HepG2 (cell line): Measurements from ENCODE around the gene SLC16A5. TPM values are rescaled to one million over a fixed set of nuclear protein-coding genes. Genes with fewer than 3 reads are reported as not detected.

Experiments used
- BRD4 ChIP-seq: sonication (generic); formaldehyde crosslinking; IDR thresholded peaks from 2 replicates; pipeline ENCODE4 v1.4.0; 2020; ENCODE audit warnings: missing genetic modification reagents
- KAT2B ChIP-seq: fragments of 150-350 bp; IDR thresholded peaks from 2 replicates; pipeline ENCODE4 v1.6.1; 2014; ENCODE audit warnings: low read depth, low read length, borderline replicate concordance
- MED13 ChIP-seq: sonication (generic); formaldehyde crosslinking; IDR thresholded peaks from 2 replicates; pipeline ENCODE4 v1.5.0; 2020; ENCODE audit warnings: missing genetic modification reagents
- ZBTB3 ChIP-seq: sonication (generic); formaldehyde crosslinking; IDR thresholded peaks from 2 replicates; pipeline ENCODE4 v1.4.0; 2020; ENCODE audit warnings: low read depth, mild to moderate bottlenecking, moderate library complexity, missing genetic modification reagents, borderline replicate concordance
- ZNF225 ChIP-seq: sonication (generic); formaldehyde crosslinking; IDR thresholded peaks from 2 replicates; pipeline ENCODE4 v1.4.0; 2020; ENCODE audit warnings: mild to moderate bottlenecking, missing genetic modification reagents
- polyA plus RNA-seq, 8 experiments: library from polyadenylated mRNA; depleted of rRNA in 3 of 8; stranded (reverse) in 7 of 8; unstranded in 1 of 8; fragments of >200 nt; fragmentation: Illumina TruSeq in 4 of 8; extraction: Trizol in 4 of 8; gene quantifications; 2 replicates each; pipeline versions ENCODE4 v1.2.1 to v1.2.3, GENCODE V29; 2011 to 2016; ENCODE audit warnings: low read depth in 4 of 8, missing spikeins in 1 of 8, mixed read lengths in 1 of 8; ENCODE audit not compliant: insufficient read depth in 1 of 8
- total RNA-seq, 5 experiments: library from RNA; depleted of rRNA; stranded (reverse); fragments of >200 nt; fragmentation: Illumina TruSeq; extraction: Trizol; gene quantifications; 2 replicates each; pipeline ENCODE4 v1.2.3, GENCODE V29; 2016; ENCODE audit warnings: low read depth in 1 of 5
- TF ChIP-seq, protein P1 (sequence below): IDR thresholded peaks from 2 replicates; pipeline ENCODE4 v1.6.1; 2016; ENCODE audit warnings: low read depth, missing genetic modification reagents, missing compliant biosample characterization
- TF ChIP-seq, protein P2 (sequence below): fragments of 450-650 bp; IDR thresholded peaks from 2 replicates; pipeline ENCODE4 v1.6.1; 2017; ENCODE audit warnings: mild to moderate bottlenecking
- TF ChIP-seq, protein P3 (sequence below): sonication (generic); formaldehyde crosslinking; IDR thresholded peaks from 2 replicates; pipeline ENCODE4 v1.4.0; 2020; ENCODE audit warnings: missing genetic modification reagents
- TF ChIP-seq, protein P4 (sequence below): sonication (generic); formaldehyde crosslinking; conservative IDR thresholded peaks from 2 replicates; pipeline ENCODE4 v1.5.0; 2020; ENCODE audit warnings: missing genetic modification reagents
- TF ChIP-seq, protein P5 (sequence below): sonication (generic); formaldehyde crosslinking; IDR thresholded peaks from 2 replicates; pipeline ENCODE4 v1.4.0; 2020; ENCODE audit warnings: mild to moderate bottlenecking, missing genetic modification reagents
- TF ChIP-seq, protein P6 (sequence below): sonication (generic); formaldehyde crosslinking; IDR thresholded peaks from 2 replicates; pipeline ENCODE4 v1.5.1; 2020; ENCODE audit warnings: missing genetic modification reagents, mild to moderate bottlenecking, borderline replicate concordance

The SLC16A5 gene
- total and polyA plus RNA-seq, 2 of the 13 experiments (the other 11 are each of a cell fraction or from before 2014, with no cell fraction given) = 0.69 to 5.6 TPM

DNA sequence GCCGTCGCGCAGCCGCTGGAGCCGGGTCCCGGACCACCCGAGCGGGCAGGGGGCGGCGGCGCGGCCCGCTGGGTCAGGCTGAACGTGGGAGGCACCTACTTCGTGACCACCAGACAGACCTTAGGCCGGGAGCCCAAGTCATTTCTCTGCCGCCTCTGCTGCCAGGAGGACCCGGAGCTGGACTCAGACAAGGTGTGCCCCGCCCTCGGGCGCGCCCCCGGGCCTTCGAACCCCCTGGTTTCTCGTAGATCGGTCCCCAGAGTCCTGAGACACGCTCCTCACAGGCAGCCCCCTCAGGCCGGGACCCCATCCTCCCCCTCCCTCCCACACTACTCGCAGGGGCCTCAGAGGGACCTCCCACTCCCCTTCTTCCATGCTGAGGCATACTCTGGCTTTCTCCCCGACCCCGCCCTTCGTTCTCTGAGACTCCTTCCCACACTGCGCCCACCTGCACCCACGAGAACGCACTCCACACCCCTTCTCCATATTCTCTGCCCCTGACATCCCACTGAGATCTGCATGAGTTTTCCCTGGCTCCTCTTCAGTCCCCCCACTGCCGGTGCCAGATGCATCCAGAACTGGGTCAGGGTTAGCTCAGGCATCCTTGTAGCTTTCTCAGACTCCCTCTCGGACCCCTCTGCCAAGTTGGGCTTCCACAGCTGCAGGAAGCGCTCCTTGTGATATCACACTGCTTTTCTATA is 40.2 kb upstream of the SLC16A5 start (continued):
- TF ChIP-seq, protein P1, sequence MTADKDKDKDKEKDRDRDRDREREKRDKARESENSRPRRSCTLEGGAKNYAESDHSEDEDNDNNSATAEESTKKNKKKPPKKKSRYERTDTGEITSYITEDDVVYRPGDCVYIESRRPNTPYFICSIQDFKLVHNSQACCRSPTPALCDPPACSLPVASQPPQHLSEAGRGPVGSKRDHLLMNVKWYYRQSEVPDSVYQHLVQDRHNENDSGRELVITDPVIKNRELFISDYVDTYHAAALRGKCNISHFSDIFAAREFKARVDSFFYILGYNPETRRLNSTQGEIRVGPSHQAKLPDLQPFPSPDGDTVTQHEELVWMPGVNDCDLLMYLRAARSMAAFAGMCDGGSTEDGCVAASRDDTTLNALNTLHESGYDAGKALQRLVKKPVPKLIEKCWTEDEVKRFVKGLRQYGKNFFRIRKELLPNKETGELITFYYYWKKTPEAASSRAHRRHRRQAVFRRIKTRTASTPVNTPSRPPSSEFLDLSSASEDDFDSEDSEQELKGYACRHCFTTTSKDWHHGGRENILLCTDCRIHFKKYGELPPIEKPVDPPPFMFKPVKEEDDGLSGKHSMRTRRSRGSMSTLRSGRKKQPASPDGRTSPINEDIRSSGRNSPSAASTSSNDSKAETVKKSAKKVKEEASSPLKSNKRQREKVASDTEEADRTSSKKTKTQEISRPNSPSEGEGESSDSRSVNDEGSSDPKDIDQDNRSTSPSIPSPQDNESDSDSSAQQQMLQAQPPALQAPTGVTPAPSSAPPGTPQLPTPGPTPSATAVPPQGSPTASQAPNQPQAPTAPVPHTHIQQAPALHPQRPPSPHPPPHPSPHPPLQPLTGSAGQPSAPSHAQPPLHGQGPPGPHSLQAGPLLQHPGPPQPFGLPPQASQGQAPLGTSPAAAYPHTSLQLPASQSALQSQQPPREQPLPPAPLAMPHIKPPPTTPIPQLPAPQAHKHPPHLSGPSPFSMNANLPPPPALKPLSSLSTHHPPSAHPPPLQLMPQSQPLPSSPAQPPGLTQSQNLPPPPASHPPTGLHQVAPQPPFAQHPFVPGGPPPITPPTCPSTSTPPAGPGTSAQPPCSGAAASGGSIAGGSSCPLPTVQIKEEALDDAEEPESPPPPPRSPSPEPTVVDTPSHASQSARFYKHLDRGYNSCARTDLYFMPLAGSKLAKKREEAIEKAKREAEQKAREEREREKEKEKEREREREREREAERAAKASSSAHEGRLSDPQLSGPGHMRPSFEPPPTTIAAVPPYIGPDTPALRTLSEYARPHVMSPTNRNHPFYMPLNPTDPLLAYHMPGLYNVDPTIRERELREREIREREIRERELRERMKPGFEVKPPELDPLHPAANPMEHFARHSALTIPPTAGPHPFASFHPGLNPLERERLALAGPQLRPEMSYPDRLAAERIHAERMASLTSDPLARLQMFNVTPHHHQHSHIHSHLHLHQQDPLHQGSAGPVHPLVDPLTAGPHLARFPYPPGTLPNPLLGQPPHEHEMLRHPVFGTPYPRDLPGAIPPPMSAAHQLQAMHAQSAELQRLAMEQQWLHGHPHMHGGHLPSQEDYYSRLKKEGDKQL = no peak
- TF ChIP-seq ZBTB3 (CRISPR knock-in tag) (no peak), BRD4 (CRISPR knock-in tag) (no peak), MED13 (CRISPR knock-in tag) (peak; percentile 32; the same call in 1 of the 2 replicates), ZNF225 (CRISPR knock-in tag) (no peak), KAT2B (no peak)
- TF ChIP-seq, protein P2, sequence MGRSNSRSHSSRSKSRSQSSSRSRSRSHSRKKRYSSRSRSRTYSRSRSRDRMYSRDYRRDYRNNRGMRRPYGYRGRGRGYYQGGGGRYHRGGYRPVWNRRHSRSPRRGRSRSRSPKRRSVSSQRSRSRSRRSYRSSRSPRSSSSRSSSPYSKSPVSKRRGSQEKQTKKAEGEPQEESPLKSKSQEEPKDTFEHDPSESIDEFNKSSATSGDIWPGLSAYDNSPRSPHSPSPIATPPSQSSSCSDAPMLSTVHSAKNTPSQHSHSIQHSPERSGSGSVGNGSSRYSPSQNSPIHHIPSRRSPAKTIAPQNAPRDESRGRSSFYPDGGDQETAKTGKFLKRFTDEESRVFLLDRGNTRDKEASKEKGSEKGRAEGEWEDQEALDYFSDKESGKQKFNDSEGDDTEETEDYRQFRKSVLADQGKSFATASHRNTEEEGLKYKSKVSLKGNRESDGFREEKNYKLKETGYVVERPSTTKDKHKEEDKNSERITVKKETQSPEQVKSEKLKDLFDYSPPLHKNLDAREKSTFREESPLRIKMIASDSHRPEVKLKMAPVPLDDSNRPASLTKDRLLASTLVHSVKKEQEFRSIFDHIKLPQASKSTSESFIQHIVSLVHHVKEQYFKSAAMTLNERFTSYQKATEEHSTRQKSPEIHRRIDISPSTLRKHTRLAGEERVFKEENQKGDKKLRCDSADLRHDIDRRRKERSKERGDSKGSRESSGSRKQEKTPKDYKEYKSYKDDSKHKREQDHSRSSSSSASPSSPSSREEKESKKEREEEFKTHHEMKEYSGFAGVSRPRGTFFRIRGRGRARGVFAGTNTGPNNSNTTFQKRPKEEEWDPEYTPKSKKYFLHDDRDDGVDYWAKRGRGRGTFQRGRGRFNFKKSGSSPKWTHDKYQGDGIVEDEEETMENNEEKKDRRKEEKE = no peak
- TF ChIP-seq, protein P3, sequence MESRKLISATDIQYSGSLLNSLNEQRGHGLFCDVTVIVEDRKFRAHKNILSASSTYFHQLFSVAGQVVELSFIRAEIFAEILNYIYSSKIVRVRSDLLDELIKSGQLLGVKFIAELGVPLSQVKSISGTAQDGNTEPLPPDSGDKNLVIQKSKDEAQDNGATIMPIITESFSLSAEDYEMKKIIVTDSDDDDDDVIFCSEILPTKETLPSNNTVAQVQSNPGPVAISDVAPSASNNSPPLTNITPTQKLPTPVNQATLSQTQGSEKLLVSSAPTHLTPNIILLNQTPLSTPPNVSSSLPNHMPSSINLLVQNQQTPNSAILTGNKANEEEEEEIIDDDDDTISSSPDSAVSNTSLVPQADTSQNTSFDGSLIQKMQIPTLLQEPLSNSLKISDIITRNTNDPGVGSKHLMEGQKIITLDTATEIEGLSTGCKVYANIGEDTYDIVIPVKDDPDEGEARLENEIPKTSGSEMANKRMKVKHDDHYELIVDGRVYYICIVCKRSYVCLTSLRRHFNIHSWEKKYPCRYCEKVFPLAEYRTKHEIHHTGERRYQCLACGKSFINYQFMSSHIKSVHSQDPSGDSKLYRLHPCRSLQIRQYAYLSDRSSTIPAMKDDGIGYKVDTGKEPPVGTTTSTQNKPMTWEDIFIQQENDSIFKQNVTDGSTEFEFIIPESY (CRISPR knock-in tag) = no peak
- TF ChIP-seq, protein P4, sequence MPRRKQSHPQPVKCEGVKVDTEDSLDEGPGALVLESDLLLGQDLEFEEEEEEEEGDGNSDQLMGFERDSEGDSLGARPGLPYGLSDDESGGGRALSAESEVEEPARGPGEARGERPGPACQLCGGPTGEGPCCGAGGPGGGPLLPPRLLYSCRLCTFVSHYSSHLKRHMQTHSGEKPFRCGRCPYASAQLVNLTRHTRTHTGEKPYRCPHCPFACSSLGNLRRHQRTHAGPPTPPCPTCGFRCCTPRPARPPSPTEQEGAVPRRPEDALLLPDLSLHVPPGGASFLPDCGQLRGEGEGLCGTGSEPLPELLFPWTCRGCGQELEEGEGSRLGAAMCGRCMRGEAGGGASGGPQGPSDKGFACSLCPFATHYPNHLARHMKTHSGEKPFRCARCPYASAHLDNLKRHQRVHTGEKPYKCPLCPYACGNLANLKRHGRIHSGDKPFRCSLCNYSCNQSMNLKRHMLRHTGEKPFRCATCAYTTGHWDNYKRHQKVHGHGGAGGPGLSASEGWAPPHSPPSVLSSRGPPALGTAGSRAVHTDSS = no peak
- TF ChIP-seq, protein P5, sequence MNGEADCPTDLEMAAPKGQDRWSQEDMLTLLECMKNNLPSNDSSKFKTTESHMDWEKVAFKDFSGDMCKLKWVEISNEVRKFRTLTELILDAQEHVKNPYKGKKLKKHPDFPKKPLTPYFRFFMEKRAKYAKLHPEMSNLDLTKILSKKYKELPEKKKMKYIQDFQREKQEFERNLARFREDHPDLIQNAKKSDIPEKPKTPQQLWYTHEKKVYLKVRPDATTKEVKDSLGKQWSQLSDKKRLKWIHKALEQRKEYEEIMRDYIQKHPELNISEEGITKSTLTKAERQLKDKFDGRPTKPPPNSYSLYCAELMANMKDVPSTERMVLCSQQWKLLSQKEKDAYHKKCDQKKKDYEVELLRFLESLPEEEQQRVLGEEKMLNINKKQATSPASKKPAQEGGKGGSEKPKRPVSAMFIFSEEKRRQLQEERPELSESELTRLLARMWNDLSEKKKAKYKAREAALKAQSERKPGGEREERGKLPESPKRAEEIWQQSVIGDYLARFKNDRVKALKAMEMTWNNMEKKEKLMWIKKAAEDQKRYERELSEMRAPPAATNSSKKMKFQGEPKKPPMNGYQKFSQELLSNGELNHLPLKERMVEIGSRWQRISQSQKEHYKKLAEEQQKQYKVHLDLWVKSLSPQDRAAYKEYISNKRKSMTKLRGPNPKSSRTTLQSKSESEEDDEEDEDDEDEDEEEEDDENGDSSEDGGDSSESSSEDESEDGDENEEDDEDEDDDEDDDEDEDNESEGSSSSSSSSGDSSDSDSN (CRISPR knock-in tag) = no peak
- TF ChIP-seq, protein P6, sequence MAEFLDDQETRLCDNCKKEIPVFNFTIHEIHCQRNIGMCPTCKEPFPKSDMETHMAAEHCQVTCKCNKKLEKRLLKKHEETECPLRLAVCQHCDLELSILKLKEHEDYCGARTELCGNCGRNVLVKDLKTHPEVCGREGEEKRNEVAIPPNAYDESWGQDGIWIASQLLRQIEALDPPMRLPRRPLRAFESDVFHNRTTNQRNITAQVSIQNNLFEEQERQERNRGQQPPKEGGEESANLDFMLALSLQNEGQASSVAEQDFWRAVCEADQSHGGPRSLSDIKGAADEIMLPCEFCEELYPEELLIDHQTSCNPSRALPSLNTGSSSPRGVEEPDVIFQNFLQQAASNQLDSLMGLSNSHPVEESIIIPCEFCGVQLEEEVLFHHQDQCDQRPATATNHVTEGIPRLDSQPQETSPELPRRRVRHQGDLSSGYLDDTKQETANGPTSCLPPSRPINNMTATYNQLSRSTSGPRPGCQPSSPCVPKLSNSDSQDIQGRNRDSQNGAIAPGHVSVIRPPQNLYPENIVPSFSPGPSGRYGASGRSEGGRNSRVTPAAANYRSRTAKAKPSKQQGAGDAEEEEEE (CRISPR knock-in tag) = no peak
